Activated T-cell treated with anti-CD3 and anti-CD28 coated beads for 1 hour (primary cell): ENCODE data around the gene RAB40AL.

ENCODE experiments used
- DNase-seq: peaks from one replicate; pipeline ENCODE4 v3.0.0-alpha.2; 2020; ENCODE audit warnings: low read depth

RAB40AL gene

GRCh38 chrX:102983205-102983604 is 46.1 kb downstream of the RAB40AL start:
- no peak for DNase-seq

GRCh38 chrX:102985192-102985591 is 48.1 kb downstream of the RAB40AL start:
- DNase-seq = no peak
